GOT3 (cell line): ENCODE data around the gene CALHM4.
"Not testable (repeated sequence)": the region's sequence is repeated elsewhere in the genome, so short reads cannot be mapped to it uniquely, and the experiment has no call there.

Experiments used
- DNase-seq: peaks from one replicate; lab custom pipeline; 2025; ENCODE audit warnings: mixed read lengths; lab: John Stamatoyannopoulos, UW

The CALHM4 gene

GRCh38 chr6:116577486-116577885 is 23.9 kb downstream of the CALHM4 start:
- no peak for DNase-seq

- DNase-seq = no peak
Measured at GRCh38 chr6:116578335-116578734, 24.8 kb downstream of the CALHM4 start.

DNA sequence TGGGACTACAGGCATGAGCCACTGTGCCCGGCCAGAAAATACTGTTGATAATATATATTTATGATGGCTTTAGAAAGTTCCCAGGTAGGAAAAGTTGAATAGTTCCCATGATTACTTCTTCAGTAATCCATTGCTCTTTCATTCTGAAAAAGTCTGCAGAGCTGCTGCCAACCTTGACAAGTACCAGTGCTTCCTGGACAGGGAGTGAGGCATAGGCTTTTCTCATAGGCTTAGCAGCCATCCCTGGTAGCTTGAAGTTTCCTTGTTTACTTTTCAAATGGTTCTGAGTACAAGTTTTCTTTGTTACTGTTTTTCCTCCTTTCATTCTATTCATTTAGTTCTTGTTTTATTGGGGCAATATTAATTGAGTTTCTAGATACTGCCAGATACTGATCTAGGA is 25.6 kb downstream of the CALHM4 start:
- DNase-seq = no peak

DNA sequence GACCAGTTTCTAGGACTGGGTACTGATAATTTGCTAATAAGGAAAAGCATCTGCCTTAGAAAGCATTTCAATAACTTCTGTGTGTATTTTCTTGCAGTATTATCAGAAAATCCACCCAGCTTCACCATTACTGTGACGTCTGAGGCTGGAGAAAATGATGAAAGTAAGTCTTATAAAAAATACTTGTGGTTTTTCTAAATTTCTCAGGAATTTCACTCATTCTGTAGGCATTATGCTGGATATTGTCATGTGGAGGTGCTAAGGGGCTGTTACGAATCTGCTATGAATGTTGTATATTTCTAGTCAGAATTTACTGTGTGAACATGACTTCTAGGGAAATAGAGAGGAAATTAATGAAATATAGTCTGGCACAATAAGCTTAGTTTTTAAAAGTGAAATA is 26.6 kb downstream of the CALHM4 start:
- DNase-seq = no peak

GRCh38 chr6:116586276-116586675 is 32.7 kb downstream of the CALHM4 start:
- DNase-seq = no peak

DNA sequence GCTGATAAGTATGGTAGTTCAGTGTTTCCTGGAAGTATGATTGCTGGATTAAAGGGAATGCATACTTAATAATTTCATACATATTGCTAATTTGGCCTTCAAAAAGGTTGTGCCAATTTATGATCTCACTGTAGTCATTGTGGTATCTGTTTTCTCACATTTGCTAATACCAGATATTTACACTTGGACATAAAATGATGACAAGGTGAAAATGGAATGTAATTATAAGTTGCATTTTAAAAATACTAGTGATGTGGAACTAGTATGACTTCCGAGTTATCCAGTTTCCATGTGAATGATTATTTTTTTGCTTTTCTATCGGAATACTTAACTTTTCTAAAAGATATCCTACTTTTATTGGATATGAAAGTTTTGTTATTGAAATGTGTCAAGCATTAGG is 33.2 kb downstream of the CALHM4 start:
- no peak for DNase-seq

- no peak for DNase-seq
Measured at GRCh38 chr6:116595247-116595646, 41.7 kb downstream of the CALHM4 start.

DNA sequence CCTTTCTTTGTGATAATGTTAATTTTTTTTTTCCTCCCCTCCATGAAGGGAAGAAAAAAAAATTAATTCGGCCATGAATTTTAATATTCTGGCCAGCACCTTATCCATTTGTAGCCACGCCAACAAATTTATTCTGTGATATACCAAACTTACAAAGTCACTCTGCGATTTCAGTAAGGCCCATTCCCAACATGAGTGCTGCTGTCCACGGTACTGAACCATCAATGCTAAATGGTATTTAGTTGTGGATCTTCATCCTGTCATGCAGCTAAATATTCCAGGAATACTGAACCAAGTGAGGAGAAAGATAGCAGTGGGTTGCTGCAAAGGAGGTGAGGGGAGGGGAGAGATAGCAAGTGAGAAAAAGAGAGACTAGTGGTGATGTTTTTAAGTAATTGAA is 43.3 kb downstream of the CALHM4 start:
- no peak for DNase-seq

DNA sequence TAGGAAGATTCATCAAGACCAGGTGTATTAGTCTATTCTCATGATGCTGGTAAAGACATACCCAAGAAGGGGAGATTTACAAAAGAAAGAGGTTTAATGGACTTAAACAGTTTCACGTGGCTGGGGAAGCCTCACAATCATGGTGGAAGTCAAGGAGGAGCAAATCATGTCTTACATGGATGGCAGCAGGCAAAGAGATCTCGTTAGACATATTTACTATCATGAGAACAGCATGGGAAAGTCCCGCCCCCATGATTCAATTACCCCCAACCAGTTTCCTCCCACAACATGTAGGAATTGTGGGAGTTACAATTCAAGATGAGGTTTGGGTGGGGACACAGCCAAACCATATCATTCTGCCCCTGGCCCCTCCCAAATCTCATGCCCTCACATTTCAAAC is 50.4 kb downstream of the CALHM4 start:
- not testable (repeated sequence) for DNase-seq

GRCh38 chr6:116604868-116605267 is 51.3 kb downstream of the CALHM4 start:
- not testable (repeated sequence) for DNase-seq

- no peak for DNase-seq
Measured at GRCh38 chr6:116605935-116606334, 52.4 kb downstream of the CALHM4 start.
